H1 (cell line): Measurements from ENCODE around the gene FBXO38.

Experiments used
- BCL11A ChIP-seq, 2 experiments: IDR thresholded peaks; one replicate each; pipeline ENCODE4 v1.6.1; 2011; ENCODE audit warnings: low read depth in 2 of 2, low read length in 2 of 2, mild to moderate bottlenecking in 2 of 2
- KDM1A ChIP-seq: fragments of 200-600, 300-600 bp; sonication (generic); IDR thresholded peaks from 2 replicates; pipeline ENCODE4 v1.7.1; 2016; ENCODE audit warnings: mild to moderate bottlenecking, low read length, borderline replicate concordance

- TF ChIP-seq BCL11A (IDR thresholded peaks at IDR 0.05; ENCODE audit: low read depth in 2 of 2, low read length in 2 of 2) (no peak), KDM1A (no peak)
Measured at GRCh38 chr5:148353634-148354033, 30.1 kb upstream of the FBXO38 start.
